Heart left ventricle (tissue), 13 donors: ENCODE data around the gene PEPD.

ENCODE experiments used
- CTCF ChIP-seq, 12 donors: fragments of 200-600 bp; sonication (generic) in 4 of 12; IDR thresholded peaks; one replicate each; pipeline versions ENCODE4 v1.5.0 to v1.8.0; 2018 to 2022; ENCODE audit warnings: antibody characterized with exemption in 12 of 12, mild to moderate bottlenecking in 5 of 12
- POLR2A ChIP-seq, 2 donors: fragments of 450-650 bp; IDR thresholded peaks; one replicate each; pipeline ENCODE4 v1.6.1; 2017; ENCODE audit warnings: antibody characterized with exemption in 2 of 2, mild to moderate bottlenecking in 2 of 2, moderate library complexity in 2 of 2
- donor health status: ischemic (EF 13 %, LVEDD 7.1; RV severe dilation, severe dysfunction).
- donor health status: DM: no; HTN: yes; CAD: no.
- donor health status: DM: no; HTN: no; CAD: no.
- donor health status: ischemic (EF 25% LVEDD 6.9; RV normal size, moderate dysfunction).
- donor health status: ischemic (EF 25% LVEDD 5.7; RV mildly dilated, moderate dysfunction).
- donor health status: ischemic (EF 35%, LVEDD 5.7; RV mildly dilated, moderate dysfunction).
- donor health status: nonischemic (EF 11% LVEDD 7.7; RV severe dilation, severe dysfunction).
- donor health status: DM: yes; HTN: yes; CAD: no.
- donor health status: PGD.
- donor health status: ischemic (EF 29% LVEDD 5.4; RV normal size, mild dysfunction).
- donor health status: nonischemic (EF 23%, LVEDD 6.1; RV moderate dilation, normal function).

- no peak for TF ChIP-seq CTCF (IDR thresholded peaks at IDR 0.05)
- no peak for TF ChIP-seq POLR2A (IDR thresholded peaks at IDR 0.05)
Observed at GRCh38 chr19:33488826-33489225, 32.8 kb downstream of the PEPD start.
